GM18517 (cell line): Measurements from ENCODE around the gene MS4A8.

ENCODE experiments used
- ATAC-seq: cut with Tn5 transposase; IDR thresholded peaks from one replicate; pipeline ENCODE4 v1.9.1; 2021; ENCODE audit warnings: mild to moderate bottlenecking, moderate library complexity; ENCODE audit not compliant: unreplicated experiment

Gene MS4A8

DNA sequence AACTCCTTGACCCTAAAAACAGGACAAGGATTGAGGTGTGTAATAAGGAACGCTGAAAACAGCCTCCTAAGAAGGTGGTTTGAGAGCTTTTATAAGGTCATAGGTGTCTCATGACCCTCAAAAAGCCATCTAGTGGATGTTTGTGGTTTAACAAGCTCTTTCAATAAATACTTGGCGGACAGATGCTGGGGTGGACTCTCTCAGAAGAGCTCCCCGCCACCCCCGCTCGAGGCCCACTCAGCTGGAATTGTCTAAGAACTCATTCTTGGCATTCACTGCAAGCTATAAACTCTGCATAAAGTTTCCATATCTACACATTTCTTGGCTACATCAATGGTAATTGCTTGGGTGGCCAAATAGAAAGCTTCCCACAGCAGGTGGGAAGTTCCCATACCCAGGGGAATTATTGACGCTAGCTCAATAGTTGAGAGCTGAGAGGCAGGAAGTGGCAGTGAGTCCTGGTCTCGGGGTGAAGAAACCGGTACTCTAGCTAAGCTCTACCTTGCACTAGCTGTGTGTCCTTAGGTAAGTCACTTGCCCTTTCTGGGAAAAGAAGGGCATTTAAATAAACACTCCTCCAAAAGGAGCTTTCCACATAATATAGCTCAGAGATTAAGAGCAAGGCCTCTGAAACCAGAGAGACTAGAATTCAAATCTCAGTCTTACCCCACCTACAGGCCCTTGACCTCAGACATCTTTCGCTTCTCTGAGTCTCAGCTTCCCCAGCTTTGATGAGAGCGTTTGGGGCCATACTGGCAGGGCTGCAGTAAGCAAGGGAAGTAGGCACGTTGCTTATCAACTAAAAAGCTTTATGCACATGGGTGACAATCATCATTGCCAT, 63.7 kb downstream of the MS4A8 start:
- ATAC-seq = peak; percentile 66

DNA sequence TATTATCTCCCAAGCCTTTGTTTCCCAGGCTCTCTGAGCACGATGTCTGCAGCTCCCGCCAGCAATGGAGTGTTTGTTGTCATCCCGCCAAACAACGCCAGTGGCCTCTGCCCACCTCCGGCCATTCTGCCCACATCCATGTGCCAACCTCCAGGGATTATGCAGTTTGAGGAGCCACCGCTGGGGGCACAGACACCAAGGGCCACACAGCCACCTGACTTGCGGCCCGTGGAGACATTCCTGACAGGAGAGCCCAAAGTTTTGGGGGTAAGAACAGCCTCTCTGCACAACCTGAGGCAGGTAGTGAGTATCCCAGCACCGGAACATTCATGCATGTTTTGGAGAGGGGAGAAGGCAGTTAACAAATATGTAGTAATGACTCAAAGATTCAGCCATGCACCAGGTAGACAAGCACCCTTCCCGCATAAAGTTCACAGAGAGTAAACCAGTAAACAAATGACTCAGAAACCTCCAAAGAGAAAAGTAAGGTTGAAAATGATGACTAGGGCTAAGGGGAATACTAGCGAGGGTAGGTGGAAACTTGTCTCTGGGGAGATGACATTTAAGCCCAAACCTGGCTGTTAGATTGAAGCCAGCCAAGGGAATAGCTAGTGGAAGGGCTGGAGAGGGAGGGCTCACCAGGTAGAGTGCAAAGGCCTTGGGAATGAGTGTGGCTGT, 64.4 kb downstream of the MS4A8 start:
- no peak for ATAC-seq

DNA sequence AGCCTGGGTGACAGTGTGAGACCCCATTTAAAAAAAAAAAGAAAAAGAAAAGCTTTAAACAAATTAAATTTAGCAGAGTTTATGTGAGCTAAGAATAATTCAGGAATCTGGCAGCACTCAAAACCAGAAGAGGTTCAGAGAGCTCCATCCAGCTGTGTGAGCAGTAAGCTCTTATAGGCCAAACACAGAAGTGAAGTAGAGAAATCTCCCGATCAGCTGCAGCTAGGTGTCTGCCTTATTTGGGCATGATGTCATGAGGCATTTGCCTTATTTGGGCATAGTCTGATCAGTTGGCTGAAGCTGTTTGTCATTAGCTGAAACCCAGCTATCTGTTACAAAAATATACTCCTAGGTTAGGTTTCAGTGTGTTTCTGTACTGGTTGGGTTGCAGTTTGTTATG, 65.5 kb downstream of the MS4A8 start:
- peak; percentile 56 for ATAC-seq

DNA sequence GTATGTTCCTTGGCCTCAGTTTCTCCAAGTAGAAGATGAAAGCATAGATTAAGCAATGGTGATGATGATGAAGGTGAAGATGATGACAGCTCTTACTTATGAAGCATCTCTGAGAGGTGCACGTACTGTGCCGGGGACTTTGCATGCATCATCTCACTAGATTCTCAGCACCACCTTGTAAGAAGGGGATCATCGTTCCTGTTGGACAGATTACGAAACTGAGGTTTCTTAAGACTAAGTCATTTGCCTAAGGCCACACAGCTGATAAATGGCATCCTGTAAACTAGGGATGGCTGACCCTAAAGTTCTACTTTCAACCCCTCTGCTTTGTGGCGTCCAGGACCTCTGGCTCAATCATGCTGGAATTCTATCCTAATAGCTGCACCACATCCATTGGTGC, 65.9 kb downstream of the MS4A8 start:
- ATAC-seq = peak; percentile 8
